ENCODE measurements around the gene ZNF414.
"Not testable (repeated sequence)": the region's sequence is repeated elsewhere in the genome, so short reads cannot be mapped to it uniquely, and the experiment has no call there.

The ZNF414 gene

DNA sequence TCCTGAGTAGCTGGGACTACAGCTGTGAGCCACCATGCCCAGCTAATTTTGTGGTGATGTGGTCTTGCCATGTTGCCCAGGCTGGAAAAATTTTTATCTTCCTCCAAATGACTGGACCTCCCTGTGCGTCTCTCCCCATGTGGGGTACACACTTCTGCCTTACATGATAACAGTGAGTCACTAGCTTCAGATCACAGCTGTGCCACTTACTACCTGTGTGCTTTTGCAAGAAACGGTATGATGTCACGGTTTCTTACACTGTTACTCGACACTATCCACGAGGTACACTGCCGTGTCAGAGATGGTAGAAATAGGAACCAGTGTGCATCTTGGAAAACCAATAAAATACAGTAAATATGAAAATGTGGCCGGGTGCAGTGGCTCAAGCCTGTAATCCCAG, 17.5 kb upstream of the ZNF414 start:
- Histone ChIP-seq H3K27me3 (ENCODE audit: insufficient read depth, low read length) (no peaks in the 10 kb centered on the region), H3K4me1 (ENCODE audit: insufficient read depth, low read length) (peaks cover 6% of the 10 kb centered on the region), H3K4me3 (ENCODE audit: low read length) (no peak overlapping the region), H2AFZ (ENCODE audit: low read depth, low read length) (no peak overlapping the region), H3K9me3 (ENCODE audit: low read length) (no peaks in the 10 kb centered on the region), H3K36me3 (ENCODE audit: insufficient read depth, low read length) (no peaks in the 10 kb centered on the region)

DNA sequence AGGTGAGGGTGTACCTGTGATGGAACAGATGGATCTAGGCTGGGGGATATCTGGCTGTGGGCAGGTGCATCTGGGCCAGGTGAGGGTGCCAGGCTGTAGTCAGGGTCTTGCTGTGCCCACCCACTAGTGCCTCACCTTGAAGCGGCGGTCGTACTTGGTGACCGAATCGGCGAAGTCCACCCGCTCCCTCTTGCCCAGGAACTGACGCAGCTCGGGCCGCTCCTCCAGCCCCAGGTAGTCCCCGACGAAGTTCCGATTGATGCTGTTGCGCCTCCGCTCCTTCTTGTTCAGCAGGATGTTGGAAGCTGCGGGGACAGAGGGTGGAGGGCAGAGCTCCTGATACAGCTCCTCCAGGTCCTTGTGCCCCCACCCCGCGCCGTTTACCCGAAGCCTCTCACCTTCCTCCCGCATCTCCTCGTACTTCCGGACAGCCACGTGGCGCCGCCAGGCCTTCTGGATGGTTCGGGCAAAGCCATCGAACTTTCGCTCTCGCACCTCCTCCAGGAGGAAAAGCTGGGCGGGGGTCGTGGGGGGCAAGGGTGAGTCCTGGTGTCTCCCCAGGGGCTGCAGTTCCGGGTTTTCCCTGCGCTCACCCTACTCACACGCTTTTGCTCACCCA, 16.2 kb upstream of the ZNF414 start:
- H3K4me1 ChIP-seq (ENCODE audit: insufficient read depth, low read length) = peaks cover 6% of the 10 kb centered on the region
- no peaks in the 10 kb centered on the region for H3K36me3 ChIP-seq (ENCODE audit: insufficient read depth, low read length)
- H3K27me3 ChIP-seq (ENCODE audit: insufficient read depth, low read length) = no peaks in the 10 kb centered on the region
- H3K9me3 ChIP-seq (ENCODE audit: low read length) = no peaks in the 10 kb centered on the region
- H2AFZ ChIP-seq (ENCODE audit: low read depth, low read length) = no peak overlapping the region
- H3K4me3 ChIP-seq (ENCODE audit: low read length) = no peak overlapping the region

DNA sequence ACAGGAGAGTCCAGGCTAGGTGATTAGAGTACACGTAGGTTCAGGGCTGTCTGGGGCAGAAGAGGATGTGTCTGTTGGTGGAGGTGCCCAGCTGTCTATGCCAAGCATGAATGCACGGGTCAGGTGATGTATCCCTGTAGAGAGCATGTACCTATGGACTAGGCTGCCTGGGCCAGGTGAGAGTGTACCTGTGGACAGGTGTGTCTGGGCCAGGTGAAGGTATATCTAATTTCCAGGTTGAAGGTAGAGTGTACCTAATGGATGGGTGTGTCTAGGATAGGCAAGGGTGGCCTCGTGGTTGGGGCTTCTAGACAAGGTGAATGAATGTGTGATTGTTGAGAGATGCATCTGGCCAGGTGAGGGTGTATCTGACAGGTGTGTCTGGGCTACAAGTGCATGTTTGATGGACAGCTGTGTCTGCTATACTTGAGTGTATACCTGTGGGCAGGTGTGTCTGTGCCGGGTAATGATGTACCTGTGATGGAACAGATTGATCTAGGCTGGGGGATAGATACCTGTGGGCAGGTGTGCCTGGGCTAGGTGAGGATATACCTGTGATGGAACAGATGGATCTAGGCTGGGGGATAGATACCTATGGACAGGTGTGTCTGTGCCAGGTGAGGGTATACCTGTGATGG, 15.5 kb upstream of the ZNF414 start:
- H3K9me3 ChIP-seq (ENCODE audit: low read length) = no peaks in the 10 kb centered on the region
- no peak overlapping the region for H3K4me3 ChIP-seq (ENCODE audit: low read length)

DNA sequence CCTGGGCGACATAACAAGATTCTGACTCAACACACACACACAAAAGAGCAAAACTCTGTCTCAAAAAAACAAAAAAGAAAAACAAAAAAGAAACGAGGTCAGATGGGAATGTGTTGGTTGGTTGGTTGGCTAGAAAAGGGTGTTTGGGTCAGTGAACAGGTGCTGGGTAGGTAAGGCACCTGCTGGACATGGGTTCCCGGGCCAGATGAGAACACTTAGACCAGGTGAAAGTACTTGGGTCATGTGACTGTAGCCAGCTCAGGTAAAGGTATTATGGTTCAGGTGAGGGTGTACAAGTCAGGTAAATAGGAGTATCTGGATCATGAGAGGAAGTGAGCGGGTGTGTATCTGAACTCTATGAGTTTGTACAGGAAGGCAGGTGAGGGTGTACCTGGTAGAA, 14.5 kb upstream of the ZNF414 start:
- Histone ChIP-seq H3K4me1 (ENCODE audit: insufficient read depth, low read length) (peaks cover 6% of the 10 kb centered on the region), H3K27me3 (ENCODE audit: insufficient read depth, low read length) (no peaks in the 10 kb centered on the region), H3K4me3 (ENCODE audit: low read length) (no peak overlapping the region), H3K9me3 (ENCODE audit: low read length) (no peaks in the 10 kb centered on the region), H2AFZ (ENCODE audit: low read depth, low read length) (no peak overlapping the region), H3K36me3 (ENCODE audit: insufficient read depth, low read length) (no peaks in the 10 kb centered on the region)

More for the DNA sequence above, 15.5 kb upstream of the ZNF414 start:
- Histone ChIP-seq H3K27me3 (ENCODE audit: insufficient read depth, low read length) (no peaks in the 10 kb centered on the region), H3K36me3 (ENCODE audit: insufficient read depth, low read length) (no peaks in the 10 kb centered on the region), H2AFZ (ENCODE audit: low read depth, low read length) (no peak overlapping the region), H3K4me1 (ENCODE audit: insufficient read depth, low read length) (peaks cover 6% of the 10 kb centered on the region)

DNA sequence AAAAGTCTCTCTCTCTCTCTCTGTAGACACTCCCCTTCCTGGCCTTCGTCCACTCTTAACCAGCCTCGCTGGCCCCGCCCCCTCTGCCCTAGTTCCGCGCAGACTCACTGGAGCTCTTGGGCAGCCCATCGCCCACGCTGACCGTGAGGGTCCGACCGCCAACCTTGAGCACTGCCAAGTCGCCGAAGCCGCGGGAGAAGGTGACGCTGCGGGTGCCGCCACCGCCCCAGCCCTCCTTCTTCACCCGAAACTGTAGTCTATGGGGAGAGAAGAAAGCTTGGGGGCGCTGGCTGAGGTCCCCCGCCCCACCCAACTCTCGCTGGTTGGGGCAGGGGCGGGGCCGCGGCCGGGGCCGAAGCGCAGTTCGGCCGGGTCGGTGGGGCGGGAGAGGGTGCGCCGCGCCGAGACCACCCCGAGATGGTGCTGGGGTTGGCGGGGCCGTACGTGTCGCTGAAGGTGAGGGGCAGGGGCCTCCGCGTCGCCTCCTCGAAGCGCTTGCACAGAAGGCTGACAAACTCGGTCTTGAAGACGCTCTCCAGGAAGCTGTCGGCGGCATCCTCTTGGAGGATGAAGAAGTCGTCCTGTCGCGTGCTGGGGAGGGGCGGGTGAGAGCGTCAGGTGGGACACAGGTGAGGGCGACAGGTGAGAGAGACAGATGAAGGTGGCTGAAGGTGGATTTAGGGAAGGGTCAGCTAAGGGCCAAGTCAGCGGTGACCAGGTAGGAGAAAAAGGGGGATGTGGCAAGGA, 12.6 kb upstream of the ZNF414 start:
- H3K9me3 ChIP-seq (ENCODE audit: low read length) = no peaks in the 10 kb centered on the region
- no peaks in the 10 kb centered on the region for H3K36me3 ChIP-seq (ENCODE audit: insufficient read depth, low read length)
- H3K4me1 ChIP-seq (ENCODE audit: insufficient read depth, low read length) = peaks cover 6% of the 10 kb centered on the region
- H2AFZ ChIP-seq (ENCODE audit: low read depth, low read length) = peak overlapping the region; percentile 89
- no peaks in the 10 kb centered on the region for H3K27me3 ChIP-seq (ENCODE audit: insufficient read depth, low read length)
- H3K4me3 ChIP-seq (ENCODE audit: low read length) = peak overlapping the region; percentile 66

DNA sequence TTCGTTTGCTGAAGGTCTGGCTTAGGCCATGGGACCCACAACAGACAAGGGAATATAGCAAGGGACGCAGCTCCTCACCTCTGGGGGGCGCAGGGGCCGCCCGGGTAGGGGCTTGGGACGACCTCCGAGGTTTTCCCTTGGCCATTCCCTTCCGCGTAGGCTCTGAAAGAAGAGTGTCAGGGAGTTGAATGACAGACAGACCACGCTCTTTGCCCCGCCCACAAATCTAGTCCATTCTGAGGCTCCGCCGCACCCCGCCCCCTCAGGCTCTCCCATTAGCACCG, 11.4 kb upstream of the ZNF414 start:
- Histone ChIP-seq H3K36me3 (ENCODE audit: insufficient read depth, low read length) (no peaks in the 10 kb centered on the region), H3K4me1 (ENCODE audit: insufficient read depth, low read length) (peaks cover 6% of the 10 kb centered on the region), H3K9me3 (ENCODE audit: low read length) (no peaks in the 10 kb centered on the region), H3K4me3 (ENCODE audit: low read length) (peak overlapping the region; percentile 29), H3K27me3 (ENCODE audit: insufficient read depth, low read length) (no peaks in the 10 kb centered on the region), H2AFZ (ENCODE audit: low read depth, low read length) (no peak overlapping the region)

DNA sequence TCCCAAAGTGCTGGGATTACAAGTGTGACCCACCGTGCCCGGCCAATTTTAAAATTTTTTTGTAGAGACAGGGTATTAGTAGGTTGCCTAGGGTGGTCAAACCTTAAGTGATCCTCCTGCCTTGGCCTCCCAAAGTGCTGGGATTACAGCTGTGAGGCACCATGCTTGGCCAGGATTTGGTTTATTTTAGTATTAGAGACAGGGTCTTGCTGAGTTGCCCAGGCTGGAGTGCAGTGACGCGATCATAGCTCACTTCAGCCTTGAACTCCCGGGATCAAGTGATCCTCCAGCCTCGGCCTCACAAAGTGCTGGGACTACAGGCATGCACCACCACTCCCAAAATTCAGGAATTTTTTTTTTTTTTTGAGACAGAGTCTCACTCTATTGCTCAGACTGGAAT, 5.4 kb upstream of the ZNF414 start:
- Histone ChIP-seq H3K27me3 (ENCODE audit: insufficient read depth, low read length) (no peaks in the 10 kb centered on the region), H3K36me3 (ENCODE audit: insufficient read depth, low read length) (no peaks in the 10 kb centered on the region), H3K9me3 (ENCODE audit: low read length) (no peaks in the 10 kb centered on the region), H3K4me1 (ENCODE audit: insufficient read depth, low read length) (no peaks in the 10 kb centered on the region), H2AFZ (ENCODE audit: low read depth, low read length) (no peak overlapping the region), H3K4me3 (ENCODE audit: low read length) (no peak overlapping the region)

DNA sequence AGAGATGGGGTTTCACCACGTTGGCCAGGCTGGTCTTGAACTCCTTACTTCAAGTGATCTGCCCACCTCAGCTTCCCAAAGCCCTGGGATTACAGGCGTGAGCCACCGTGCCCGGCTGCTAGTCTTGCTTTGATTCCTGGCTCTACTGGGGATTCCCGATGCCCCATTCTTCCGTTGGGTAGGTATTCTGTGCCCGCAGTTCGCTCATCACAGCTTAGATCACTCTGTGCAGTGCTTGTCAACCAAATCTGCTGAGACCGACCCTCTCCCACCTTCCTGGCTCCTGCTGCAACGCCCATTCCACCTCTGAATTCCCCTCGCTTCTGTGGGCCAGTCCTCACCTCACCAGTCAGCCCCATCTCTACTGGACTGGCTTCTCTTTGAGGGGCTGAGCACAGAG, 4.6 kb upstream of the ZNF414 start:
- H3K9me3 ChIP-seq (ENCODE audit: low read length) = no peaks in the 10 kb centered on the region

DNA sequence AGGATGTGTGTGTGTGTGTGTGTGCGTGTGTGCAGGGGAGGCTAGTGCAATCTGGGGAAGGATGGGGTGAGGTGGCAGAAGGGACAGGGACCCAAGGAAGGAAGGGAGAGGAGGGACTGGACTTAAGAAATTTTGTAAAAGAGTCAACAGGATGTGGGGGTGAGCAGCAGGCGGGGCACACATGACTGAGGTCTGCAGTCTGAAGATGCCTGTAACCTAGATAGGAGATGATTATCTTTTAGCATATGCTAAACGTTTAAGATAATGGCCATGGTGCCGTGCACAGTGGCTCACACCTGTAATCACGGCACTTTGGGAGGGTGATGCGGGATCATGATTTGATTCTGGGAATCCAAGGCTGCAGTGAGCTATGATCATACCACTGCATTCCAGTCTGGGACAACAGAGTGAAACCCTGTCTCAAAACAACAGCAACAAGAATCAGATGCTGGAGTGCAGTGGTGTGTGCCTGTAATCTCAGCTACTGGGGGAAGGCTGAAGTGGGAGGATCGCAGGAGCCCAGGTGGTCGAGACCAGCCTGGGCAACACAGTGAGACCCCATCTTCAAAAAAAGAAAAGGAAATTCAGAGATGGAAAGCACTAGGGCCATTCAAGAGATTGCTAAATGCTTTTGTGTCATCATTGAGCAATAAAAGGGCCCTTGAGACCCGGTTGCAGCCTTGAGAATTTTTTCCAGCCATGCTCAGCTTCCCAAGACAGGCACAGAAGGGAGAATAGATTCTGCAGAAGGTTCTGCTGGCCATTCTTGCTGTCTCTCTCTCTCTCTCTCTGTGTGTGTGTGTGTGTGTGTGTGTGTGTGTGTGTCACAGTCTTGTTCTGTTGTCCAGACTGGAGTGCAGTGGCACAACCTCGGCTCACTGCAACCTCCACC, 3.8 kb upstream of the ZNF414 start:
- peaks cover 6% of the 10 kb centered on the region for H3K4me1 ChIP-seq (ENCODE audit: insufficient read depth, low read length)
- H3K9me3 ChIP-seq (ENCODE audit: low read length) = no peaks in the 10 kb centered on the region
- H3K4me3 ChIP-seq (ENCODE audit: low read length) = no peak overlapping the region
- H3K27me3 ChIP-seq (ENCODE audit: insufficient read depth, low read length) = no peaks in the 10 kb centered on the region
- H3K36me3 ChIP-seq (ENCODE audit: insufficient read depth, low read length) = no peaks in the 10 kb centered on the region
- no peak overlapping the region for H2AFZ ChIP-seq (ENCODE audit: low read depth, low read length)

More for the DNA sequence above, 4.6 kb upstream of the ZNF414 start:
- no peaks in the 10 kb centered on the region for H3K36me3 ChIP-seq (ENCODE audit: insufficient read depth, low read length)
- no peak overlapping the region for H2AFZ ChIP-seq (ENCODE audit: low read depth, low read length)
- H3K27me3 ChIP-seq (ENCODE audit: insufficient read depth, low read length) = no peaks in the 10 kb centered on the region
- H3K4me3 ChIP-seq (ENCODE audit: low read length) = no peak overlapping the region
- H3K4me1 ChIP-seq (ENCODE audit: insufficient read depth, low read length) = no peaks in the 10 kb centered on the region

DNA sequence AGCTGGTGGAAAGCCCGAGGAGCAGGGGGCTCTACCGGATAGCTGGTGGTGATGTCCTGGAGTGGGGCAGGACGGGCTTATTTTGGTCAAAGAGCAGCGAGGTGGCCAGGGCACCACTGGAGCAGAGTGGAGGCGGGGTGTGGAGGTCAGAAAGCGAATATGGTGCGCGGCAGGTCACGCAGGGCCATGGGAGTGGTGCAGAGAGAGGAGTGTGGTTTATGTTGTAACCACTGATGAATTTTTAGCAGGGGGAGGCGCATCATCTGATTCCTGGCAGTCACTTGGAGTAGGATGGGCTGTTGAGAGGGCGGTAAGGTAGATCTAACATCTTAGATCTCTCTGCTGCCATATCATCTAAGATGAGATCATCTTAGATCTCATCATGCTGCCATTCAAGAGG, 1.4 kb upstream of the ZNF414 start:
- H3K27me3 ChIP-seq (ENCODE audit: insufficient read depth, low read length) = no peaks in the 10 kb centered on the region
- no peak overlapping the region for H2AFZ ChIP-seq (ENCODE audit: low read depth, low read length)
- H3K4me1 ChIP-seq (ENCODE audit: insufficient read depth, low read length) = peaks cover 9% of the 10 kb centered on the region
- no peak overlapping the region for H3K4me3 ChIP-seq (ENCODE audit: low read length)
- H3K9me3 ChIP-seq (ENCODE audit: low read length) = no peaks in the 10 kb centered on the region
- H3K36me3 ChIP-seq (ENCODE audit: insufficient read depth, low read length) = peaks cover 16% of the 10 kb centered on the region

DNA sequence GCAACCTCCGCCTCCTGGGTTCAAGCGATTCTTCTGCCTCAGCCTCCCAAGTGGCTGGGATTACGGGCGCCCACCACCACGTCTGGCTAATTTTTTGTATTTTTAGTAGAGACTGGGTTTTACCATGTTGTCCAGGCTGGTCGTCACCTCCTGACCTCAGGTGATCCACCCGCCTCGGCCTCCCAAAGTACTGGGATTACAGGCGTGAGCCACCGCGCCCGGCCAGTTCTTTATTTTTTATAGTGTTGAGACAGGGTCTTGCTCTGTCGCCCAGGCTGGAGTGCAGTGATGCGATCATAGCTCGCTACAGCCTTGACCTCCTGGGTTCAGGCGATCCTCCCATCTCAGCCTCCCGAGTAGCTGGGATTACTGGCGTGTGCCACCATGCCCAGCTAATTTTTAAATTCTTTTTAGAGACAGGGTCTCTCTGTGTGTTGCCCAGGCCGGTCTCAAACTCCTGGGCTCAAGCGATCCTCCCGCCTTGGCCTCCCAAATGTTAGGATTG, 590 bp upstream of the ZNF414 start:
- not testable (repeated sequence) for H3K27me3 ChIP-seq (ENCODE audit: insufficient read depth, low read length); H3K4me1 ChIP-seq (ENCODE audit: insufficient read depth, low read length); H3K9me3 ChIP-seq (ENCODE audit: low read length)
- Histone ChIP-seq H2AFZ (ENCODE audit: low read depth, low read length) (peak overlapping the region; percentile 3), H3K36me3 (ENCODE audit: insufficient read depth, low read length) (peaks cover 17% of the 10 kb centered on the region), H3K4me3 (ENCODE audit: low read length) (peak overlapping the region; percentile 67)

DNA sequence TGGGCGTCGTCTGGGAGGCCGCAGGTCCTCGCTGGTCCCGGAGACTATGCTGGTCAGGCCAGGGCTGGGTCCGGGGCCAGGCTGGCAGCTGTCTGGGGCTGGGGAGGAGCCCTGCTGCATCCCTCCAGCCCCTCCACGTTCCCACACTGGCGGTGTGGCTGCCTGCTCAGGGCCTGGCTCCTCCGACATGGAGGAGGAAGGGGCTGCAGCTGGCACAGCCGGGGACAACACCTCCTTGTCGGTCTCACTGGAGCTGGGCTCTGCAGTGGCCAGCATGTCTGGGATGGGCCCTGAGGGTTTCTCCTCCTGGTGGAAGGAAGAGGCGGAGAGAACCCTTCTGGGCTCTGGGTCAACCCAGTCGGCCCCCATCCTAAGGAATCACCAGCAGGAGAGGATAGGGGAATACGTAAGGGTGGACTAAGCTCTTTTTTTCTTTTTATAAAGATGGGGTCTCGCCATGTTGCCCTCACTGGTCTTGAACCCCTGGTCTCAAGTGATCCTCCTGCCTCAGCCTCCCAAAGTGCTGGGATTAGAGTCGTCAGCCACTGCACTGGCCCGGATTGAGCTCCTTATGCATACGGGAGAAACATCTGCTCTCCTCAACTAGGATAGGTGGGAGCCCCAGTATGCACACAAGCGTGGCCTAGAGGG, 806 bp downstream of the ZNF414 start:
- Histone ChIP-seq H3K4me3 (ENCODE audit: low read length) (peak overlapping the region; percentile 67), H3K27me3 (ENCODE audit: insufficient read depth, low read length) (no peaks in the 10 kb centered on the region), H3K4me1 (ENCODE audit: insufficient read depth, low read length) (peaks cover 9% of the 10 kb centered on the region)

More for the DNA sequence above, 806 bp downstream of the ZNF414 start:
- H3K9me3 ChIP-seq (ENCODE audit: low read length) = no peaks in the 10 kb centered on the region
- no peak overlapping the region for H2AFZ ChIP-seq (ENCODE audit: low read depth, low read length)
- peaks cover 17% of the 10 kb centered on the region for H3K36me3 ChIP-seq (ENCODE audit: insufficient read depth, low read length)

All from neuron (in vitro differentiated cells).